ENCODE results near the gene TMC7.
"Not testable (repeated sequence)": the region's sequence is repeated elsewhere in the genome, so short reads cannot be mapped to it uniquely, and the experiment has no call there.

DNA sequence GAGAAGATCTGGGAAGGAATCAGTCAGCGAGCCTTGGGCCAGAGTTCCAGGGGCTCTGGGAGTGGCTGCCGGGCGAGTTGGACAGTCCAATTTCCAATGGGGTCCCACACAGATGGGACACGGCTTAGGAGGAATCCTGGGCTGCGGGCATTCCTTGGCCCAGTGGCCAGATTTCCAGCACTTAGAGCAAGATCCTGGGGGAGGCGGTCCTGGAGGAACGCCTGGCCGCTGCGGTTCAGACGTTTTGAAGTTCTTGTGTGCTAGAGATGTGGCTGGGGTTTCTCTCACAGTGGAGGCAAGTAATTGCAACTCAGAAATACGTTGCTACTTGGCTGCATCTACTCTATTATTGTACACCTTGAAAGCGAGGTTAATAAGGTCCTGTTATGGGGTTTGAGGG, 11.7 kb downstream of the TMC7 start:
- not testable (repeated sequence) for TF ChIP-seq CTCF, POLR2A (IDR thresholded peaks at IDR 0.05)
